ENCODE data around the gene FABP2. TPM values are rescaled to one million over a fixed set of nuclear protein-coding genes. Genes with fewer than 3 reads are reported as not detected.
A peak's percentile ranks its signal among the peaks of the same experiment; 100 is the strongest.
"Not testable (repeated sequence)": the region's sequence is repeated elsewhere in the genome, so short reads cannot be mapped to it uniquely, and the experiment has no call there.

Gene FABP2
- total RNA-seq, 1 donor from 2014 or later: not detected

DNA sequence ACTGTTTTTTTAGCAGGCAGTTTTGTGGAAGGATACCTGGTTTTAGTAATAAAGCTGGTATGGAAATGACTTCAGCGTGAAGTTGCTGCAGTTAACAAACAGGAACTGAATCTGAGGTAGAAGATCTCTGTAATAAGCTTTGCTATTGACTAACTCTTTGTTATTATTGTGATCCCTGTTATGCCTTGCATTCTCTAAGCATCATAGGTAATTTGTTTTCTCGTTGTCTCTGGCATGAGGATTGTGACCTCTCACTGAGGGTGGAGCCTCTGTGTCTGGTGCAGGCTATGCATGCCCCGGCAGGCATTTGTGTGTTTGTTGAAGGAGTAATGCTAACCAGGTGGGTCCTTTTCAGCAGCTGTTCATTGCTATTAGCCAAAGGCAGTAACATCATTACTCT, 31.4 kb upstream of the FABP2 start:
- H3K4me1 ChIP-seq (ENCODE audit: control insufficient read depth in 3 of 3, insufficient read depth in 3 of 3, low read length in 3 of 3); H3K9ac ChIP-seq (ENCODE audit: low read depth in 1 of 3, low read length in 3 of 3); H3K36me3 ChIP-seq (ENCODE audit: control insufficient read depth in 3 of 3, insufficient read depth in 3 of 3, low read length in 3 of 3); H3K9me3 ChIP-seq (ENCODE audit: control insufficient read depth in 3 of 3, low read length in 3 of 3); H3K27me3 ChIP-seq (ENCODE audit: control insufficient read depth in 3 of 3, insufficient read depth in 3 of 3, low read length in 3 of 3); H3K4me3 ChIP-seq (ENCODE audit: low read length in 3 of 3); H3K27ac ChIP-seq (ENCODE audit: low read depth, low read length): not testable (repeated sequence)

- H3K9me3 ChIP-seq (ENCODE audit: control insufficient read depth in 3 of 3, low read length in 3 of 3); H3K36me3 ChIP-seq (ENCODE audit: control insufficient read depth in 3 of 3, insufficient read depth in 3 of 3, low read length in 3 of 3); H3K4me3 ChIP-seq (ENCODE audit: low read length in 3 of 3); H3K27ac ChIP-seq (ENCODE audit: low read depth, low read length); H3K9ac ChIP-seq (ENCODE audit: low read depth in 1 of 3, low read length in 3 of 3); H3K27me3 ChIP-seq (ENCODE audit: control insufficient read depth in 3 of 3, insufficient read depth in 3 of 3, low read length in 3 of 3); H3K4me1 ChIP-seq (ENCODE audit: control insufficient read depth in 3 of 3, insufficient read depth in 3 of 3, low read length in 3 of 3): not testable (repeated sequence)
These were observed 26.2 kb upstream of the FABP2 start for GRCh38 chr4:119348169-119348568.

GRCh38 chr4:119343293-119343692, 21.4 kb upstream of the FABP2 start:
- not testable (repeated sequence) for H3K4me3 ChIP-seq (ENCODE audit: low read length in 3 of 3); H3K9ac ChIP-seq (ENCODE audit: low read depth in 1 of 3, low read length in 3 of 3); H3K36me3 ChIP-seq (ENCODE audit: control insufficient read depth in 3 of 3, insufficient read depth in 3 of 3, low read length in 3 of 3); H3K9me3 ChIP-seq (ENCODE audit: control insufficient read depth in 3 of 3, low read length in 3 of 3); H3K27ac ChIP-seq (ENCODE audit: low read depth, low read length); H3K4me1 ChIP-seq (ENCODE audit: control insufficient read depth in 3 of 3, insufficient read depth in 3 of 3, low read length in 3 of 3); H3K27me3 ChIP-seq (ENCODE audit: control insufficient read depth in 3 of 3, insufficient read depth in 3 of 3, low read length in 3 of 3)

DNA sequence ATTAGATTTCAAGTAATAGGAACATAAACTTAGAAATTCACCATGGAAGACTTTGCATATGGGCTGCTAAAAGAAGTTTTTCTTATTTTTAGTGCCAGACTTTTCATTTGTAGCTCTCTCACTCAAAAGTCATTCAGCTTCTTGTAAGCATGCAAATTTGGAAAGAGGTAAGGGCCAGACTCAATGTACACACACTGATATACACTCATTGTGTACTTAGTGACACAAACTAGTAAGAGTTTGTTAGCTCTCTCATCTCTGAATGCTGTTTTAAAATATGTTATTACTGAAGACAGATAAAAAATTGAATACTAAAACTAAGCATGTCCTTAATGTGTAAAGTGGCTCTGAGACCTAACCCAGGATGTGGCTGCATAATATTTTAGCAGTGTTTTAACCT, 18.0 kb upstream of the FABP2 start:
- H3K4me1 ChIP-seq (ENCODE audit: control insufficient read depth in 3 of 3, insufficient read depth in 3 of 3, low read length in 3 of 3); H3K27me3 ChIP-seq (ENCODE audit: control insufficient read depth in 3 of 3, insufficient read depth in 3 of 3, low read length in 3 of 3); H3K27ac ChIP-seq (ENCODE audit: low read depth, low read length); H3K9me3 ChIP-seq (ENCODE audit: control insufficient read depth in 3 of 3, low read length in 3 of 3); H3K9ac ChIP-seq (ENCODE audit: low read depth in 1 of 3, low read length in 3 of 3); H3K36me3 ChIP-seq (ENCODE audit: control insufficient read depth in 3 of 3, insufficient read depth in 3 of 3, low read length in 3 of 3); H3K4me3 ChIP-seq (ENCODE audit: low read length in 3 of 3): not testable (repeated sequence)

- no peak overlapping the region for H3K4me3 ChIP-seq (ENCODE audit: low read length in 3 of 3)
- H3K27ac ChIP-seq (ENCODE audit: low read depth, low read length): peak overlapping the region; percentile 12
- no peaks in the 10 kb centered on the region for H3K4me1 ChIP-seq (ENCODE audit: control insufficient read depth in 3 of 3, insufficient read depth in 3 of 3, low read length in 3 of 3)
- H3K9me3 ChIP-seq (ENCODE audit: control insufficient read depth in 3 of 3, low read length in 3 of 3): no peaks in the 10 kb centered on the region
- no peaks in the 10 kb centered on the region for H3K36me3 ChIP-seq (ENCODE audit: control insufficient read depth in 3 of 3, insufficient read depth in 3 of 3, low read length in 3 of 3)
- no peak overlapping the region for H3K9ac ChIP-seq (ENCODE audit: low read depth in 1 of 3, low read length in 3 of 3)
- H3K27me3 ChIP-seq (ENCODE audit: control insufficient read depth in 3 of 3, insufficient read depth in 3 of 3, low read length in 3 of 3): no peaks in the 10 kb centered on the region
These were observed 15.1 kb upstream of the FABP2 start for GRCh38 chr4:119337010-119337409.

DNA sequence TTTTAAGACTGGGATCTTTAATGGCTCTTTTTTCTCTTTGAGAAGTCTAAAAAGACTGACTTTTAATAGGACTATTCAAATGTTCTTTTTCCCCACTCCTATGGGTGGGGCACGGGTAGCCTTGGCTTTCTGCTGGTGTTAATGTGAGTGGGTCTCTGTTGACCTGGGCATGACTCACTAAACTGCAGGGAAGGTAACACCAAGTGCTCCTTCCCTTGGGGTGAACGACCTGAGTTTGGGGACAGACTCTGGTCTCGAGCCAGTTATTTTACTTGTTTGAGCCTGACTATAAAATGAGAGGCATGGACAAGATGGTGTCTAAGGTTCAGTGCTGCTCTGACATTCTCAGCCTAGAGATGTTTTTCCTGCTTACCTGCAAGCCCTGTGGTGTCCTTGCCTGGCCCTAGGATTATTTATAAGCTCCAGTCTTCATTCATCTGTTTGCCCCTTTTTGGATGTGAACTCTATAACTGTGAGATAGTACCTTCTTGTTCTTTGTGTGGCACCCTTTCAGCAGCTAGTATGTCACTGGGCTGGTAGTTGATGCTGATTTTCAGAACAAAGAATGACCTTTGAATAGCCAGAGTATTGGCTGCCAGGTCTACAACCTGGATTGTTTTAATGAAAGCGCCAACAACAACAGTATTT, 14.5 kb upstream of the FABP2 start:
- H3K4me1 ChIP-seq (ENCODE audit: control insufficient read depth in 3 of 3, insufficient read depth in 3 of 3, low read length in 3 of 3); H3K36me3 ChIP-seq (ENCODE audit: control insufficient read depth in 3 of 3, insufficient read depth in 3 of 3, low read length in 3 of 3); H3K4me3 ChIP-seq (ENCODE audit: low read length in 3 of 3); H3K27me3 ChIP-seq (ENCODE audit: control insufficient read depth in 3 of 3, insufficient read depth in 3 of 3, low read length in 3 of 3); H3K9me3 ChIP-seq (ENCODE audit: control insufficient read depth in 3 of 3, low read length in 3 of 3); H3K9ac ChIP-seq (ENCODE audit: low read depth in 1 of 3, low read length in 3 of 3): not testable (repeated sequence)
- peak overlapping the region; percentile 12 for H3K27ac ChIP-seq (ENCODE audit: low read depth, low read length)

GRCh38 chr4:119329835-119330620, 8.1 kb upstream of the FABP2 start:
- no peak overlapping the region for H3K27ac ChIP-seq (ENCODE audit: low read depth, low read length)
- no peak overlapping the region for H3K4me3 ChIP-seq (ENCODE audit: low read length in 3 of 3)
- H3K27me3 ChIP-seq (ENCODE audit: control insufficient read depth in 3 of 3, insufficient read depth in 3 of 3, low read length in 3 of 3): no peaks in the 10 kb centered on the region
- H3K9me3 ChIP-seq (ENCODE audit: control insufficient read depth in 3 of 3, low read length in 3 of 3): no peaks in the 10 kb centered on the region
- no peaks in the 10 kb centered on the region for H3K4me1 ChIP-seq (ENCODE audit: control insufficient read depth in 3 of 3, insufficient read depth in 3 of 3, low read length in 3 of 3)
- H3K9ac ChIP-seq (ENCODE audit: low read depth in 1 of 3, low read length in 3 of 3): no peak overlapping the region
- H3K36me3 ChIP-seq (ENCODE audit: control insufficient read depth in 3 of 3, insufficient read depth in 3 of 3, low read length in 3 of 3): no peaks in the 10 kb centered on the region

- H3K9ac ChIP-seq (ENCODE audit: low read depth in 1 of 3, low read length in 3 of 3): no peak overlapping the region
- H3K27ac ChIP-seq (ENCODE audit: low read depth, low read length): no peak overlapping the region
- no peaks in the 10 kb centered on the region for H3K36me3 ChIP-seq (ENCODE audit: control insufficient read depth in 3 of 3, insufficient read depth in 3 of 3, low read length in 3 of 3)
- H3K4me3 ChIP-seq (ENCODE audit: low read length in 3 of 3): no peak overlapping the region
- no peaks in the 10 kb centered on the region for H3K4me1 ChIP-seq (ENCODE audit: control insufficient read depth in 3 of 3, insufficient read depth in 3 of 3, low read length in 3 of 3)
- no peaks in the 10 kb centered on the region for H3K27me3 ChIP-seq (ENCODE audit: control insufficient read depth in 3 of 3, insufficient read depth in 3 of 3, low read length in 3 of 3)
- no peaks in the 10 kb centered on the region for H3K9me3 ChIP-seq (ENCODE audit: control insufficient read depth in 3 of 3, low read length in 3 of 3)
These were observed 6.8 kb upstream of the FABP2 start for GRCh38 chr4:119328695-119329094.

GRCh38 chr4:119317990-119318389, 3.9 kb downstream of the FABP2 start:
- H3K9me3 ChIP-seq (ENCODE audit: control insufficient read depth in 3 of 3, low read length in 3 of 3): no peaks in the 10 kb centered on the region
- H3K9ac ChIP-seq (ENCODE audit: low read depth in 1 of 3, low read length in 3 of 3): no peak overlapping the region
- no peaks in the 10 kb centered on the region for H3K27me3 ChIP-seq (ENCODE audit: control insufficient read depth in 3 of 3, insufficient read depth in 3 of 3, low read length in 3 of 3)
- H3K36me3 ChIP-seq (ENCODE audit: control insufficient read depth in 3 of 3, insufficient read depth in 3 of 3, low read length in 3 of 3): no peaks in the 10 kb centered on the region
- H3K4me3 ChIP-seq (ENCODE audit: low read length in 3 of 3): no peak overlapping the region
- no peak overlapping the region for H3K27ac ChIP-seq (ENCODE audit: low read depth, low read length)
- H3K4me1 ChIP-seq (ENCODE audit: control insufficient read depth in 3 of 3, insufficient read depth in 3 of 3, low read length in 3 of 3): no peaks in the 10 kb centered on the region

DNA sequence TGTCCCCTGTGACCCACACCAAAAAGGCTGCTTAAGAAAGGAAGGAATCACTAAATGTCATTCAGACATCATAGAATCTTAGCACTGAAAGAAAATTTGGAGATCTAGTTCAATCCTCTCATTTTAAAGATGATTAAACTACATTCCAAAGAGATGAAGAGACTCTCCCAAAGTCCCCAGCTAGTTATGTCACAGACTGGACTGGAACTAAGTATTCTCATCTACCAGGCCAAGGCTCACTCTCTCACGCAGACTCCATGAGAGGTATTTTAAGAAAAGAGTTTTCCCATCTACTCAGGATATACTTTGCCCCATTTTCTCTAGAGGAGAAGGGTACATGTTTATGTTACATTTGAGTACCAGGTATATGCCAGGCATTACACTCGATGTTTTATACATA, 6.9 kb downstream of the FABP2 start:
- no peaks in the 10 kb centered on the region for H3K27me3 ChIP-seq (ENCODE audit: control insufficient read depth in 3 of 3, insufficient read depth in 3 of 3, low read length in 3 of 3)
- no peaks in the 10 kb centered on the region for H3K36me3 ChIP-seq (ENCODE audit: control insufficient read depth in 3 of 3, insufficient read depth in 3 of 3, low read length in 3 of 3)
- H3K9ac ChIP-seq (ENCODE audit: low read depth in 1 of 3, low read length in 3 of 3): no peak overlapping the region
- no peak overlapping the region for H3K4me3 ChIP-seq (ENCODE audit: low read length in 3 of 3)
- H3K9me3 ChIP-seq (ENCODE audit: control insufficient read depth in 3 of 3, low read length in 3 of 3): no peaks in the 10 kb centered on the region
- no peaks in the 10 kb centered on the region for H3K4me1 ChIP-seq (ENCODE audit: control insufficient read depth in 3 of 3, insufficient read depth in 3 of 3, low read length in 3 of 3)
- no peak overlapping the region for H3K27ac ChIP-seq (ENCODE audit: low read depth, low read length)

Data from skeletal muscle tissue (tissue), 4 donors.